ENCODE data around the gene DGKB.
"Not testable (repeated sequence)": the region's sequence is repeated elsewhere in the genome, so short reads cannot be mapped to it uniquely, and the experiment has no call there.

DGKB gene

DNA sequence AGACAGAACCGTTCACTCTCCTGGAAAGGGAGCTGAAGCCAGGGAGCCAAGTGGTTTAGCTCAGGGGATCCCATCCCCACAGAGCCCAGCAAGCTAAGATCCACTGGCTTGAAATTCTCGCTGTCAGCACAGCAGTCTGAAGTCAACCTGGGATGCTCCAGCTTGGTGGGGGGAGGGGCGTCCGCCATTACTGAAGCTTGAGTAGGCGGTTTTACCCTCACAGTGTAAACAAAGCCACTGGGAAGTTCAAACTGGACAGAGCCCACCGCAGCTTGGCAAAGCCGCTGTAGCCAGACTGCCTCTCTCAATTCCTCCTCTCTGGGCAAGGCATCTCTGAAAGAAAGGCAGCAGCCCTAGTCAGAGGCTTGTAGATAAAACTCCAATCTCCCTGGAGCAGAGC is 443.7 kb downstream of the DGKB start:
- DNase-seq (ENCODE audit: low read depth, low spot score): not testable (repeated sequence)

DNA sequence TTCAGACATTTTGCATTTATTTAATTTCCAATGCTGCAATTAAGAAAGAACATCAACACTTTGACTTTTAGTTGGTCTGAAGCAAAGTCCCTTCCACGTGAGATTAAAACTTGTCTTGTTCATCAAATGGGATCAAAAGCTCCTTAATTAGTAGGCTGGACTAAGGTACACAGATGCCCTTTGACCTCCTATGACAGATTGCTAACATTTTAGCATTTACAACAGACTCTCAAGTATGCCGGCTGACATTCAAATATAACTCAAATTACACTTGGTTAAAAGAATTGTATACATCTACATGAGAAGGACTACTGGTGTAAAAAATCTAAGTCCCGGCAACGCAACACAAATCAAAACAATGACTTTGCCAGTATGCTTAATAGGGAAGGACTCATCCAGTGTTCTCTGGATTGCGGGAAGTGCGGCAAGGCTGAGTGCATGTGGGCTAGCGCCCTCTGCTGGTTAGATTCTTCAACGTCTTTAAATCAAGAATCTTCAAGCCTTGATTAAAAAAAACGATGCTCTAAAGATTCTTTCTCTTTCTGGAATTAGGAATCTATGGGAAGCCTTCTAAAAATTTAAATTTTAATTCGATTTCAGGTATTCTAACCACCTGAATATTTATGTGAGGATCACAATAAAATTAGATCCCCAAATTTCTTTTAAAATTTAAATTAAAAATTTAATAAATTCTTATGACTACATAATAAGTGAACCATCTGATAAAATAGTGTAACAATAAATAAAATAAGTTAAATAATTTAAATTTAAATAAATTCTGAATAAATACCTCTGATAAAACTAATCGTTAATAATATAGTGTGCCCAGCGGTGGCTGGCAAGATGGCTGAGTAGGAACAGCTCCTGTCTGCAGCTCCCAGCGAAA is 444.7 kb downstream of the DGKB start:
- DNase-seq (ENCODE audit: low read depth, low spot score): no peak

DNA sequence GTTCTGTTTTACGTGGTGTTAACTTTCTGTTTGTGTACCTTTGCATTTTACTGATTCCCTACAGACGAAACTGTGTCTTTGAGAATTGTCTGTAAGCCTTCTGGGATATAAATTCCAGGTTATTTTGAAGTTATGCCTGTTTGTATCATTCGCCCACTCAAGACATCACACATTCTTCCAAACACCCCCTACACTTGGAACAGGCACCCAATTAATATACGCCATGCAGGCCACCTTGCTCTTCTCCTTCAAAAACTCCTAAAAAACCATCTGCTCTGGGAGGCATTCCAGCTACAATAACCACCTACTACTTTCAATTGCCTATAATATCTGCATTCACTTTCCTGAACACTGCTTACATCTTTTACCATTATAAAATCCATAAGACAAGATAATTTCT is 453.3 kb downstream of the DGKB start:
- DNase-seq (ENCODE audit: low read depth, low spot score): no peak

DNA sequence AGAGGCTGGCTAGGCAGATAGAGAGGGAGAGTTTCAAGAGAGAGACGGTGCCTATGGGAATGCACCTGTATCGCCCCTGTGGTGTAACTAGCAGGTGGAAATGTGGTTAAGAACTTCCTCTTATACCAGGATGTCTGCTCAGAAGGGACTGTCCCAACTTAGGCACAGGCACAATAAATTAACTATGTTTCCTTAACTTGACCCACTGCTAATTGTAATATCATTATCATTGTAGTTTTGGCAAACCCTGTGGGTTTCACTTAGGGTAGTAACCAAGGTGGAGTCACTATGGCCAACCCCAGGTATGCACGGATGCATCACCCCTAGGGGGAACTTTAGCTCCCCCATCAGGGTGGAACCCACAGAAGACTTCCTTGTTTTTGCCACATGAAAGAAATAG is 455.7 kb downstream of the DGKB start:
- no peak for DNase-seq (ENCODE audit: low read depth, low spot score)

DNA sequence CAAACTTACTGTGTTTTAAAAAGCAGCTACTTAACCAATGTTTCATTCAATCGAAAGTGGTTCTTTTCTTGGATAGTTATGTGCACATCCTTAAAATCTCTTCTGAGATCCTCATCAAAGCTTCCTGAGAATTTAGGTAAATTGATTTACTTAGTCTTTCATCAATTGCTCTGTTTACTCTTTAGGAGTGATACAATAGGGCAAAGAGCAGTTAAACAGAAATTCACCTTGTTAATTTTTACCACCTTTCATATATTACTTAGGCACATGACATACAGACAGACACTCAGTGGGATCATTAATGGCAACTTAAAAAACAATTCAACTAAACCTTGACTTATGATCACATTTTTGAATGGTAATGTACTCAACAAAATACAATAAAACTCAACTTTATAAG is 456.3 kb downstream of the DGKB start:
- no peak for DNase-seq (ENCODE audit: low read depth, low spot score)

DNA sequence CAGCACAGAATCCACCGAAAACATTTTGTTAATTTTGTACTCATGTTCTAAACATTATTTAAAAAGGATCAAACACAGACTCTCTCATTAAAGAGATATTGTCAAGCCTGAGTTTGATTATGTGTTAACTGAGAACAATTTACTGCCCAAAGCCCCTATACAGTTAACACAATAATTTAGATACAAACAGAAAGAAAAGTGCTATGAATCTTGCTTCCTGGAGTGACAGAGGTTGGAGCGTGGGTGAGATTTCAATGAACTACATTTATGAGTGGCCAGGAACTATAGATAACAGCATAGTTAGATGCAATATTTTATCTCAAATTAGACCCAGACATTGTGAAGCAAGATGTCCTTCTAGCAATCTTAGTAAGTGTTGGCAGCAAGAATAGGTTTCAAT is 464.2 kb downstream of the DGKB start:
- DNase-seq (ENCODE audit: low read depth, low spot score): no peak

DNA sequence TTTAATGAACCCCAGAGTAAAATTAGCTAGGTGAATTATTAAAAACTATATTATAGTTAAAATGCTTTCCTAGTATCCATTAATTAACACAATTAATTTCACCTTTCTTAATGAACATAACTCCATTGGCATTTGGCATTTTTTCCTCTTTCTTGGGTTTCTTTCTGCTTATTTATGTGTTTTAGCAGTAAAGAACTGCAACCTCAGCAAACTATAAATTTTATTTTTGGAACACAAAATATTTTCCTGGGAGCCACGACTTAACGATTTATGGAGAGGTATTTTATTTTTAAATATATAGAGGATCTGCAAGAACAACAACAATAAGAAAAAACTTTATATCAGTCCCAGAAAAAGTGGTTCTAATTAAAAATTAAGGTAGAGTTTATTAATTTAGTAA is 465.7 kb downstream of the DGKB start:
- no peak for DNase-seq (ENCODE audit: low read depth, low spot score)

DNA sequence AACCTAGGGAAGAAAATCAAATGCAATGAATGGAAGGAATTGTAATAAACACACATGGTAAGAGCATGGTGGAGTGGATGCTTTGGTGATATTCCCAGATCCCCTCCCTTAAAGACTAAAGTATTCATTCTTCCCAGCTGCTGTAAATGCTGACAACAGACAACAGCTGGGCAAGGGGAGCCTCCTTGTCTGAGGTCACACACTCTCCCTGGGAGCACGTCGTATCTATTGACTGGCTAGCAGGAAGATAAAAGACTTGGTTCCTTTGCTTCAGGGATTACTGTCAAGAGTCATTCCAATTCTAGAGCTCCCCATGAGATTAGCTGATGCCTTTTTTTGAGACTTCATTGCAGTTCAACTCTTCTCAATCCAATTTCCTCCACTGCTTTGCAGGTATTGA is 469.6 kb downstream of the DGKB start:
- no peak for DNase-seq (ENCODE audit: low read depth, low spot score)

DNA sequence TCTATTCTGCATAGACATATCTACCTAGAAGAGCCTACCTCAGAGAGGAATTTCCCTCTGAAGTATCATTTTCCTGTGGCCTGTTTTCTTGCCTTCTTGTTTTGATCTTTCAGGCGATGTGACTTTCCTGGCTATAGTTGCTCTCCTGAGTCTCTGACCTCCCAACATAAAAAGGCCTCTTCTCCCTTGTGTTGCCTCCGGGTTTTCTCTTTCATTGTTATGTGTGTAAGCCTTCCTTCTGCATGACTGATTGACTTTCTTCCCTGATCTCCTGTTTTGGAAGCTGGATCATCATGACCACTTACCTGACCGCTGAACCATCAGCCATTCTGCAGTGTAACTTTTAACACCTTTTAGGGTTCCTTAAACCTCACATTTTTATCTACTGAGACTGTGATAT is 471.6 kb downstream of the DGKB start:
- DNase-seq (ENCODE audit: low read depth, low spot score): no peak

DNA sequence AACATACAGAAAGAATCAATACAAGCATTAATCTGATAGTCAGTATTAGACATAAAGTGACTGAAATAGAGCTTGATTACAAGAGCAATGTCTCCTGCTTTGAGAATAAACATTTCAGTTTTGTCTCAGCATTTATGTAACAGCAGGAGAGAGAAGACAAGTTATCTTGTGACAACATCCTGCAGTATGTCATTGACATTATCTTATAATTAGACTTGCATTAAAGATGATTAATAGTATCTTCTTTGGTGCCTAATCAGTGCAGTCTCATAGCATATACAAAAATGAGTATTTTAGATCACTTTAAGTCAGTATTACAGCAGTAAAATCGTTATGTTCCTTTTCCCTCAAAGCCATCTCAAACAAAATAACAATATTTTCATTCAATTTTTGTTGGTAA is 477.0 kb downstream of the DGKB start:
- no peak for DNase-seq (ENCODE audit: low read depth, low spot score)

DNA sequence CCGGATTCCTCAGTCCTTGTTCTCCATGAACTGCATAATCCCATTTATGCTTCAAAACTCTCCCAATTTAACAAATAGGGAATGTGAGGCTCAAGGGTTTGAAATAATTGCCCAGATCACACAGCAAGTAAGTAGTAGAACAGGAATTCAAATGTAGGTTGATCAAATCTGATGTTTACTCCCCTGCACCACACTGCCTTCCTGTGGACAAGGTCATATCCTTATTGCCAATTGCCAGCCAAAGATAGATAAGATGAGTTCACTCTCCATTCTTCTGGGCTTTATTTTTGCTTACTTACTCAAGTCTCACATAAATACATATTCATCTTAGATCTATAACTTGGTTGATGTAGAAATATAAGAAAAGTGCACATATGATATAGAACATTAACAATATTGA is 477.9 kb downstream of the DGKB start:
- no peak for DNase-seq (ENCODE audit: low read depth, low spot score)

DNA sequence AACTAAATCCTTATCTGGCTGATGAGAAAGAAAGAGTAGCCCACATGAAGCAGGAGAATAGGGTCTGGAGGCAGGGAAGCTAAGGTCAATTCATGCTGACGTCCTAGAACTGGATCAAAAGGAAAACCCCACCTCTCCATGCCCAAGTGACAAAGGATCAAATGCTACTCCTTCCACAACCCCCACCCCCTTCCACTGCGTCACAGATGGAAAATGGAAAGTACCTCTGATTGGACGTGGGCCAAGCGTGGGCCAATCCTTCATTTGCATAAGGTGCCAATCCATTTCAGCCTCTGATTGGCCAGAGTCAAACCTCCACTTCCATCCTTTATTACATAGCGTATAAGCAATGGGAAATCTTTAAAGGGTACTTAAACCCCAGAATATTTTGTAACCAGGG is 481.8 kb downstream of the DGKB start:
- DNase-seq (ENCODE audit: low read depth, low spot score): no peak

DNA sequence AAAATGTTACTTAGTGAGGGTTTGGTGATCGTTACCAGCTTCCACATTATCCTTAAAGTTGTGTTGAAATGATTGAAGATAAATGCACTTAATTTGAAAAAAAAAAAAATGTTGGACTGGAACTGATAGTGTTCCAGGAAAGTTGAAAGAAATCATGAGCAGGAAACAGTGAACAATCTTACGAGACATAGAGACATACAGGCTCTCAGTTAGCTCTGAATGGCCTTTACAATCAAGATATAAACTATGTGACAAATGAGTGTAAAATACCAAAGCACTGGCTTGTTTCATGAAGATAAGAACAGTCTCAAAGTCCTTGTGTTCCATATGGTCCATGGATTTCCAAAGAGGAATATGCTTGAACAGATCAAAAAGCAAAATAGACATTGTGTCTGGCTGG is 483.0 kb downstream of the DGKB start:
- DNase-seq (ENCODE audit: low read depth, low spot score): no peak

DNA sequence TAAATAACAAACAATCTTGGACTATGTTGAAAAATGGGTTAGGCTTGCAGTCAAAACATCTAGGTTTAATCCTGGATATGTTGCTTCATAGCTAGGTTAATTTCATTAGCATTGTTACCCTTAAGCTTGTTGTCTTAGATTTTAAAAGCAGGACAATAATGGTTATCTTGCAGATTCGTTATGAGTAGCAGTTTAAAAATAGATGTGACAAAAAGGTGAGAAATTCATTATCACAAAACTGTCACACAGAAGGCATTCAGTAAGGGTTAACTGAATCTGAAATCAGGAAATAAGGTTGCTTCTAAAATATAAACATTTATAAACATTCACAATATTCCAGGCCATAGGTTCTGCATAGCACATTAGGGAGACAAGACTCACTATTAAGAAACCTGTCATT is 483.9 kb downstream of the DGKB start:
- DNase-seq (ENCODE audit: low read depth, low spot score): no peak

DNA sequence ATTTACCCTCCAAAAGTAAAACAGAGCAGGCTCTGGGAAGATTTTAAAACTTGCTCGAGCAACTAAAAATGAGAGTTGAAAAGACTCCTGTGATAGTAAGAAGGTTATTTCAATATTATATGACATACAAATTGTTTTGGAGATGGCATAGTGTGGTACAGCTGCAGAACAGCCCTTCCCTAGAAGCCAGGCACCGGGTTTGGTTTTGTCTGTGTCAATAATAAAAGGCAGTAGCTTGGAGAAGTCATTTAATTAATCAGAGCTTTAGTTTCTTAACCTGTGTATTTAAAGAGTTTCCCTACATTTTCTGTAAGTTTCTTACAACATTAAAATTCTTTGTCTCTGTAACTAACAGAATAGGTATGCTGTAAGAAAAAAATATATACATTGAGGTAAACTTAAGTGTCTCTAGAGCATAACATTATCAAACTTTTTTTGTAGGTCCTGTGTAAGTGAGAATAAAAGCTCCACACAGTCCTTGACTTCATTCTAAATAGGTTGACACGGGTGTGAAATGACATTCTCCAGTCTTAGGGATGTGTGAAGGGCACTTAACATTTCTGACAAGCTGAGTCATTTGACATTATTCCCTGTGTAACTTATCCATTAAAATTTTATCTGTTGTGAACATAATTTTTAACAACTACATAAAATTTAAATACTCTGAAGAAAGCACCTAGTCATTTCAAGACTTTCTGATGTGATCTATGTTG is 488.1 kb downstream of the DGKB start:
- DNase-seq (ENCODE audit: low read depth, low spot score): no peak

DNA sequence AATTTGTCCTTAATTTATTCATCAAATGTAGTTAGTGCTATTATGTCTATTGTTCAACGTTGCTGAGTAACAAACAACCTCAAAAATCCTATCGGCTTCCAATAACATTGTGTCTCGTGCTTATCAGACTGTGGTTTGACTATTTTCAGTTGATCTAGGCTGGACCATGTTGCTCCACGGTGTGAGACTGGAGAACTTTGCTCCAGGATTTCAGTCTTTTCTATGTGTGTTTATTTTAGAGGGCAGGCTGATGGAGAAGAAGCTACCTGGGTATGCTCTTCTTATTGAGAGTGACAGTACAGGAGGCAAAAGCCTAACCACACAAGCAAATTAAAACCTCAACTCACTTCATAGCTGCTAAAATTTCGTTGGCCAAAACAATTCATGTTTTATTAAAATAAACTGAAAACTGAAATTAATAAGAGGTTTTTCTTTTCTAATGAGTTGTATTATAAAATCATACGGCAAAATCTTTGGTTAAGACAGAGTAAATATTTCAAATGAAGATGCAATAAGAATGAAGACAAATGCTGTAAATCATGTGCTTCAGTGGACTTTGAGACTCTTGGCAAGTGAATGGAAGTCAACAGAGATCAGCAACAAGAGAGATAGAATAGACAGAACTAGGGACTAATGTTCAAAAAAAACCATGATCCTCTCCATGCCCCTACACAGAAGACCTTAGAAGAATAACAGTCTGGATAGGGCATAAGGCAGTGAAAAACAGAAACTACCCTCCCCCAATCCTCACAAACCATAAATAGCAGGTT is 495.1 kb downstream of the DGKB start:
- no peak for DNase-seq (ENCODE audit: low read depth, low spot score)

DNA sequence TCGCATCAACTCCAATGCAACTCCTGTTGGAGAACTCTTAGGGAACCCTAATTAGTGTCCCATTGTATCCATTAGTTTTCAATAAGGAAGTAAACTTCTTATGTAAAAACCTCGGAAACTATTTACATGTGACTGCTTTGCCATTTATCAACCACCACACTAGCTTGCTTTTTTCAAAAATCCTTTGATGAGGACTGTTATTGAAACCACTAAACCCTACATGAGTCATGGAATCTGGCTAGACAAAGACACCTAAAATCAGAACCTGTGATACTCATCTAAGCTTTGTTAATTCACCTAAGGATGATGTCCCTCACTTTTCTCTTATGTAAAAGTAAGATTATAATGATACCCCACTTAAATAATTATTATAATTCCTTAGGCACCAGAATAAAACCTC is 499.0 kb downstream of the DGKB start:
- DNase-seq (ENCODE audit: low read depth, low spot score): no peak

DNA sequence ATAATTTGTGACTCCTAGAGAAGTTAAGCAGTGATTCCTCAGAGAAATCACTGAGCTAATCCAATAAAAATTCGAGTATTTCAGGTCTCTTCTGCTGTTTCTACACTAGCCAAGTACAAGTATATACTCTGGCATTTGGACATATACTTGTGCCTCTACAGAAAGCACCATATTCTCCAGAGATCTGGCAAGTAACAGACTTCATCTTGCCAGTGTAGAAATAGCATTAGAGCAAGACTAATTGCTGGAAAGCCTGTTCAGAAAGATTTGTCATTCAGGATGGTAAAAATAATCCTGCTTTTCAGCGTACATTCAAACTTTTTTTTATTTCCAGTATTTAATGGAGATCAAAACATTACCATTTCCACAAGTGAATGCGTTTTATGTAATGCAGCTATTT is 502.3 kb downstream of the DGKB start:
- no peak for DNase-seq (ENCODE audit: low read depth, low spot score)

DNA sequence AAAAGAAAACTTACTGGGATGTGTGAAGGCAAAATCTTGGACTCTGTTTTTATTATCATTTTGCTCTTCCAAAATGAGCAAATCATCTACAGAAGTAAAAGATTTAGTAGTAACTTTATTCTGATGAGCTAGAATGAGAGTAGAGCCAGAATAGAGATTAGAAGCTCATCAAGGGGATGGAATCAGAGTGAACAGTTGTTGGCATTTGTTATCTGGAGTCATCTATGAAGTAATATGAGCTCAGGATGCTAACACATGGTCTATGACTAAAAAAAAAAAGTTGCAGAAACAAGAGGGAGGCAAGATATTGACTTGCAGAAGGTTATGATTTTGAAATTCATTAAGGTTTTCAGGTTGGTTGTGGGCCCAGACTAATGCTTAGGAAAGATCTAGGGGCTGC is 504.0 kb downstream of the DGKB start:
- DNase-seq (ENCODE audit: low read depth, low spot score): no peak

DNA sequence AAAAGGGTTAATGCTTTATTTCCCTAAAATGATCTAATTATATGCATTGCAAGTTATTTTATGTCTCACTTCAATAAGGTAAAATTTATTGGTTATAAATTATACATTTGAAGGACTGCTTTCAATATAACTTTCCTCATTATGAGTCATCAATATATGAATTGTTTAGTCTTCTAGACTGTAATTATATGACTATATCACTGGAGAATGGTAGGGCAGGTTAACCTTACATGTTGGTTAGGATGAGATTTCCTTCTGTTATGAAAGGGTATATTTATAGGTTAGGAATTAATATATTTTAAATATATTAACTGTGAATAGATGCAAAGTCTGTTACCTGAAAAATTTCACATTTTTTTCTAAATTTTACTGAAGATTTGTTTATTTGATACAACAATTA is 506.7 kb downstream of the DGKB start:
- DNase-seq (ENCODE audit: low read depth, low spot score): no peak

DNA sequence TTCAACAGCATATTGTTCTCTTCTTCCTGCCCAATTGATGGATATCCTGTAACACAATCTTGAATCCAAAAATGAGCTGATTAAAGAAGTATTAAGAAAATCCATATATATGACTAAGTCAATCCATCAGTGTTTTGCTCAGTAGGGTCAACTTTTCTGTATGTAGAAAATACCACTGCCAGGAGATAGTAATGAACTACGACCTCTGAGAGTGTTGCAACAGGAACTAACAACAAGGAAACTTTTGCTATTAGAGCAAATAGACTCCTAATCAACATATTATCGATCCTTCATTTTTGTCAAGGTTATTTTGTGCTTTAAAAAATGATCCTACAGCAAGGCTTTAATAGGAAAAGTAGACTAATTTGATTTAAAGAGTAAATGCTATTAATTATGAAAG is 507.8 kb downstream of the DGKB start:
- no peak for DNase-seq (ENCODE audit: low read depth, low spot score)

DNA sequence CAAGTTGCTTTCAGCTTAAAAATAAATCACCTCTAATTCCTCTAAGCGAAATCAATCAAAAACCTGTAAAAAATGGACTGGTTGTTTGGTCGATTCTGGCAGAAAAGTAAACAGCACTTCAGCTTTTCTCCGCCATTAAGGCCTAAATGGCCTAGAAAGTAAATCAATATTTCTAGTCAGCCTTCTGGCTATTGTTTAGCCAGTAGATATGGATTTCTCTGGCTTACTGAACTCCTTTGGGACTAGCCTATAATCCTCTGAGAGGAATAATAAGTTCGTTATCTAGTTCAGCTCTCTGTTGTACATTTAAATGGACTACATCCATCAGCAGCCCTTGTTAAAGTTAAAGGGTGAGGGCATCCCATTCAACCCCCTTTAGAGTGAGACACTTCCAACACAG is 513.0 kb downstream of the DGKB start:
- no peak for DNase-seq (ENCODE audit: low read depth, low spot score)

DNA sequence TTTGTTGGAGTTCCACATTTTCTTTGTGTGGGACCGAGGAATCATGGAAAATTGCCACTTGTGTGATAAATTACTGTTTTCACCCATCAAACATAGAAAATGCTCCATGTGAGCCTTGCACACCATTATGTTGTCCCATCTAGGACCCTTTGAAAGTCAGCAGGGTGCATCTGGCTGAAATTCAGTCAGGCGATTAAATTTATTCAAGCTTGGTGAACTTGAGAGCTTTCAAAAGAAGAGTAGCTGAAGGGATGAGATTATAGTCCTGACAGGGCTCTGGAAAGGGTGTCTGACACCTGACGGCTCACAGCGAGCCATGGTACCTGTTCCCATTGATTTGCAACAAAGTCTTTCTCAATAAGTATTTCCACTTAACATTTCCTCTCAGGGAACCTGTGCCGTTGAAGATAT is 513.4 kb downstream of the DGKB start:
- no peak for DNase-seq (ENCODE audit: low read depth, low spot score)

Data from activated naive CD8-positive, alpha-beta T cell treated with anti-CD3 and anti-CD28 coated beads, Interleukin-2, amount 50 U/mL, for 16 hours (primary cell).